Forelimb muscle (tissue), 1 donor: ENCODE measurements around the gene JPH4. TPM values are rescaled to one million over a fixed set of nuclear protein-coding genes. Genes with fewer than 3 reads are reported as not detected.
"Not testable (repeated sequence)": the region's sequence is repeated elsewhere in the genome, so short reads cannot be mapped to it uniquely, and the experiment has no call there.

Source experiments
- DNase-seq: peaks from one replicate; pipeline ENCODE4 v3.0.0-alpha.2; 2013; ENCODE audit warnings: low read depth
- polyA plus RNA-seq: library from polyadenylated mRNA; unstranded; fragments of 120-200 nt; gene quantifications from one replicate; pipeline ENCODE4 v1.2.1, GENCODE V29; 2013; ENCODE audit not compliant: insufficient read length

JPH4 gene
- polyA plus RNA-seq, 1 donor: 0.66 TPM

DNA sequence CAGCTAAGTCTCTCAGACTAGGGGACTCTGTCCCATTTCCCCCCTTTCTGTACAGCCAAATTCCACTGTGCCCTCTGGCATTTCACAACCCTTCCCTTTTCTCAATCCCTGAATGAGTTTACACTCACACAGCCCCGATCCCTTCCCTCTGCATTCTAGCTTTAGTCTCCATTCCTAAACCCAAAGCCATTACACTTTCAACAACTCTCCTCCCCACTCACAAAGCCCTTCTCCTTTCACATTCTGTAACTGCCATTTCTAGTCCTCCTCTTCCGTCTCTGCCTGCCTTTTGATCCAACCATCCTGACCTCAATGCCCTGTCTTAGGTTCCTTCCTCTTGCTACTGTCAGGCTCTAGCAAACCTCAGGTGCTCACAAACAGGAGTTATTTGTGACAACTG is 30.7 kb downstream of the JPH4 start:
- no peak for DNase-seq

DNA sequence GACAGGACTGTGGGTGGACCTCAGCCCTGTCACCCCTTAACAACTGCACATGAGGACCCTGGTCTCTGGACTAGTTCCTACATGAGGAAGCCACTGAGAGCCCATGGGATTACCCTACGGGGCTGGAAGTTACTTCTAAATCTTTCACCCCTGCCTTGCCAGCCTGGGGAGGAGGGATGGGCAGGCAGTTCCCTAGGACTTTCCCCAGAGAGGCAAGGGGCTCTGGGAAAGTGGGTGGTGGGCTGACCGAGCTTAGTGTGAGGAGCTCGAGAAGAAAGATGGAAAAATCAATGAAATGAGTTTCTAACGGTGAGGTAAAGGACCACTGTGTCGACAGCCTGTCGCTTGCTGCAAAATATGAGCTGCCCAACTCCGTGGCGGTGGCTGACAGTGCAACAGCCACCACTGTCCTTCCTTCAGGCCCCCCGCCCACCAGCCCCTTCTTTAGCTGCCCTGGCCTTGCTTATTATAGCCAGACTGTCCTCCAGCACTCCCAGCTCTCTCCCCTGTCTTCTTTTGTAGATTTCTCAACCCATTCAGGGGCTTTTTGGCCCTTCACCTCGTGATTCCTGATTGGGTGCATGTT is 32.0 kb downstream of the JPH4 start:
- no peak for DNase-seq

DNA sequence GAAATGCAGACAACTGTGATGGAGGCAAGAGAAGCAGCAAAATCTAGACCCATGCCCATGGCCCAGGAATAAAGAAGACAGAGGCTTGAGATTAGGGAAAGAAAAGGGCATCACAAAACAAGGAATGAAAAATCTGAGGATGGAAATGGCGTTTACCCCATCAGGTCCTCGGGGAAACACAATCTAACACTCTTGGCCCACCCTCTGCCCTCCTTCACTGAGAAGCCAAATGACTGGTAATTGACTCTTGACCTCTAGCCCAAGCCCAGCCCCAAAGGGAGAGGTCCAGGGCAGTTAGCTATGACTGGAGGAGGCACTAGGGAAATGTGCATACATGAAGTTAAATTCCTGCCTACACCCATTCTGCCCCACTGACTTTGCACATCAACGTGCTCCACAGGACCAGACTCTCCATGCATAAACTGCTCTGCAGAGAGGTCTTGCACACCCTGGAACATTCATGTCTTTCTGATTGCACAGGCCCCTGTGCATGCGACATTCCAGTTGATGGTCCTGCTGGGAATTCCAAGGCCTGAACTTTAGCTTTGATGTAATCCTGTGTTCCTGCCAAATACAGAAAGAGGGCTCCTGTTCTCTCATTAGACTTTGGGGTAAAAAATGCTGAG is 32.7 kb downstream of the JPH4 start:
- no peak for DNase-seq

DNA sequence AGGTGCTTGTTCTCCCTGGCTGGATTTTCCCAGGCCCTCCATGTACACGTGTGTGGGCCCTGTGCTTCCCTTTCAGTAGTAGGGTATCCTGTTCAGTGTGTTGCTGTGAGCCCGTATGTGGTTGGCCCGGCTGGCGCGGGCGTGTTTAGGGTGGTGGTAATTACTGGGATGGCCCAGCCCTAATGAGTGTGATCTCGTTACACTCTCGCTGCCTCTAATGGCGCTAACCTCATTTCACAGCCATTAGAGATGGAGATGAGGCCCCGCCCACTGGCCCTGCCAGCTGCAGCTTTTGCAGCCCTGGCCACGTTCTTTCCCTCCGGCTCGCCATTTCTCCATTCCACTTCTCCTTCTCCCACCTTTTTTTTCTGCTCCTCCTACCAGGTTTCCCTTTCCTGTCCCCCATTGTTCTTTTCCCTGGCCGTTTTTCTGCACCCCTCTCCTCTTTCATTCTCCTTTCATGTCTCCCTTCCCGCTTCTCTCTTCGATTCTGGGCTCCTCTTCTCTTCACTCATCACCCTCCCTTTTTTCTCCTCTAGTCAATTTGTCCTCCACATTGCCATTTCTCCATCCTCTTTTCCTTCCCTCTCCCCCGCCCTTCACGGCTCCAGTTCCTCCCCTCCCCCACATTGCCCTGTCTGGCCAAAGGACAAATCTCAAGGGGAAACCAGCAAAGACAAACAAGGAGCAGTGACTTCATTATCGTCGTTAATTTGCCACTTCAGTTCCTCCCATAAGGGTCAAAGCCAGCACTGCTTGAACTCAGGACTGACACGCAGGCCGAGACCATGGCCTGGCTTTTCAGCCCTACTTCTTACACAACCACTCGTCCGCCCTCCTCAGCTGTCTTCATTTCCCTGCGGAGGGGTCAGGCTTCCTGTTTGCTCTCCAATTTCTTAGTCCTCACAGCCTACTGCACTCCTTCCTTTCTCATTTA is 33.8 kb downstream of the JPH4 start:
- DNase-seq: no peak

DNA sequence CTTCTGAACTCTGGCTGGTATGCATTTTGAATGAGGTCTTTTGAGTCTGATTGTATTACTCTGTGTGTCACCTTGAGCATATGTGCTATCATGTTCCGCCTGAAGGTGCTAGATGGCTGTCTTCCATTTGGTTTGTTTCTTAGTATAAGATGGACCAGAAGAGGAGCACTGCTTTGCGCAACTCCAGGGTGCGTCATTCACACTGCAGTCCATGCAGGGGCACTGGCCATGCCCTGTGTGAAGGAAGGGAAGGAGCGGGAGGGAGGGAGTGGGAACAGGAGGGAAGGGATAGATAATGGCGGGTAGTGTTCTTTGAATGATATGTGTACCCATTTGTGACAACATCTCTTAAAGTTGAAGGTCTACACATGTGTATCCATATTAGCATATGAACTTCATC is 35.2 kb downstream of the JPH4 start:
- no peak for DNase-seq

DNA sequence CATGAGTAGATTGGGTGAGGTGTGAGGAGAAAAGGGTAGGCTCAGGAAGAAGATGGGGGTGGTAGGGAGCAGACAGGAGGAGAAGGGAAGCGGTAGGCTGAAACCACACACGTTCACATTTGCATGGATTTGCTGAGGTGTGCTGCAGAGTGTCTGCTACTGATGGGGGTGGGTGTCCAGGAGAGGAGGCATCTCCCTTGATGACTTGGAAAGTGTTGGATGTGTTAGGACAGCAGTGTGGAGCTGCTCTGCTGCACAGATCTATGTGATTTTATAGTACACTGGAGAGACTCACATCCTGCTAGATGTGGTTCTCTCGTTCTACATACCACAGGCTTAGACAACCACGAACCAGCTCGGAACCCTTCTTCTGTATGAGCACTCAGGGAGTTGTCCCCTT is 36.3 kb downstream of the JPH4 start:
- no peak for DNase-seq

DNA sequence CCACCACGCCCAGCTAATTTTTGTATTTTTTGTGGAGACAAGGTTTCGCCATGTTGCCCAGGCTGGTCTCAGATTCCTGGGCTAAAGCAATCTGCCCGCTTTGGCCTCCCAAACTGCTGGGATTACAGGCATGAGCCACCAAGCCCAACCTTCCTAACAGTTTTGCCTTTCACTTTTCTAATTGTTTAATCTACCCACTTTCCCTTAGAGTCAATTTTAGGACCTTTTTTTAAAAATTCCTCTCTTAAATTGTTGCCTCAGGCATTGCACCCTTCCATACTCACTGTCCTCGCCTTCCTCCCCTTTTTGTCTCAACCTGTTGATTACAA is 38.5 kb downstream of the JPH4 start:
- no peak for DNase-seq

DNA sequence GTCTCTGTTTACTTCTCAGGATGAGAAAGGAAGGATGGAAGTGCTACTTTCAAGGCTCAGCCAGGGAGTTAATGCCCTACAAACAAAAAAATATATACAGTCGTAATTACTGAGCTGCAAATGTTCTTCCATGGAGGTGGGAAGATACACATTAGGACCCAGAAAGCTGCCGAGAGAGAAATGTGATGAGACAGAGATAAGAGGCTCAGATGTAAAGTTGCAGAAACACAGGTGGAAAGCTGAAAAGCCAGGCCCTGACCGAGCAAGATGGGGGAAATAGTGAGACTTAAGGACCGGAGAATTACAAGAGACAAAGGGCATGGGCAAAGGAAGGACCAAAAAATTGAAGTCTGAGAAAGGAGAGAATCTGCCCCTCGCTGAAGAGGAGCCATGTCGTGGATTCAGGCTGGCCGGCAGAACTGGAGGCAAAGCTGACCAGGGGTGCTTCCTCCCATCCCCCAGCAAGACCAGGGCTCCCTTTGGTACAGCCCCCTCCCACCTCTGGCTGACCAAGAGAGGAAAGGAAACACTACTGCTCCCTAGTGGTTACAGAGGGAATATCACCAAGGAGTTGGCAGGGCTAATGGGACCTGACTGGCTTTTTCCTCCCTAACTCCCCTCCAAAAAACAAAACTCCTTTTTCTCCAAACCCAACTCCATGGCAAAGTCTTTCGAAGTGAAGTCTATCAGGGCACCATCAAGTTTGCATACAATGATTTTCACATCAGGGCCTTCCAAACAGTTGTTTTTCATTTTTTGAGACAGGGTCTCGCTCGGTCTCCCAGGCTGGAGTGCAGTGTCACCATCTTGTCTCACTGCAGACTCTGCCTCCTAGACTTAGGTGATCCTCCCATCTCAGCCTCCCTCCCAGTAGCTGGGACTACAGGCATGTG is 39.1 kb downstream of the JPH4 start:
- DNase-seq: no peak

DNA sequence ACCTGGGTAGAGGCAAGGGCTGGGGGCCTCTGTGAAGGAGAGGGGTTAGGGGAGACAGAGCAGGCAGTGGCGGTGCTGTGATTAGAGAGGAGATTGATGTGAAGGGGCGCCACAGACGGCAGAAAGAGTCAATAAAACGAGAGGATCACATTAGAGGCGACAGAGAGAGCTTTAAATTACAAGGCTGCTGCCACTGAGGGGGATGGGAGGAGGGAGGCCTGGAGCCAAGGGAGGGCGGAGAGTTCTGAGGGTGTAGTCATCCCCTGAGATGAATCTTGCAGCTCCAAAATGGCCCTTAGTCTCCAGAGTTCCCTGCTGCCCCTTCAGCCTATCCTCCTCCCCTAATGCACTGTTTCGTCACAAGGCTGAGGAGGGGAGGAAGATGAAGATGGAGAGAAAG is 39.8 kb downstream of the JPH4 start:
- no peak for DNase-seq

DNA sequence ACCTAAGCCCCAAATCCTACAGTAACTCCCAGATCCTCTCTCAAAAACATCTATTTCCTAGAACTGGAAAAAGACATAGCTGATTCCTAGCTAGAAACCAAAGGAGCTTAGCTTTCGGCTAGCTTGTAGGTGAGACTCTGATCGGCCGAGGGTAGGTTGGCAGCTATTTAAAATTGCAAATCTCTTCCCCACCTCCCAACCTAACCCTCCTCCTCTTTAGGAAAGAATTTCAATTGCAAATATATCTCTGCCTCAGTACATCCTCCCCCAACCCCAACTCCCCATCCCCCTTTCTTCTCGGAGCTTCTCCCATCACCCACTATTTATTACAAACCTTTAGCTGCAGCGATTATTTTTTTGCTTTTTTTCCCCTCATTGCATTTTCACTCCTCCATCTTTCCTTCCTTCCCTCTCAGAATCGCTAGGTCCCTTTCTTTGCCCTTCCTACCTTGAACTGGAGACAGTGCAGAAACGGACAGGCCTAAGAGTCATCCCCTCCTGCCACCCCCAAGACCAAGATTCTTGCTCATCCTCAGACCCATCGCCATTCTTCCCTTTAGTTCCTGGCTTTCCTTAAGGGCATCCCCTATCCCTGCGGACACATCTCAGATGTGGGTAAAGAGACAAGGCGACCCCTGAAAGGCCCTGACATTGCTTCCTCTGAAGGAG is 40.4 kb downstream of the JPH4 start:
- DNase-seq: no peak

DNA sequence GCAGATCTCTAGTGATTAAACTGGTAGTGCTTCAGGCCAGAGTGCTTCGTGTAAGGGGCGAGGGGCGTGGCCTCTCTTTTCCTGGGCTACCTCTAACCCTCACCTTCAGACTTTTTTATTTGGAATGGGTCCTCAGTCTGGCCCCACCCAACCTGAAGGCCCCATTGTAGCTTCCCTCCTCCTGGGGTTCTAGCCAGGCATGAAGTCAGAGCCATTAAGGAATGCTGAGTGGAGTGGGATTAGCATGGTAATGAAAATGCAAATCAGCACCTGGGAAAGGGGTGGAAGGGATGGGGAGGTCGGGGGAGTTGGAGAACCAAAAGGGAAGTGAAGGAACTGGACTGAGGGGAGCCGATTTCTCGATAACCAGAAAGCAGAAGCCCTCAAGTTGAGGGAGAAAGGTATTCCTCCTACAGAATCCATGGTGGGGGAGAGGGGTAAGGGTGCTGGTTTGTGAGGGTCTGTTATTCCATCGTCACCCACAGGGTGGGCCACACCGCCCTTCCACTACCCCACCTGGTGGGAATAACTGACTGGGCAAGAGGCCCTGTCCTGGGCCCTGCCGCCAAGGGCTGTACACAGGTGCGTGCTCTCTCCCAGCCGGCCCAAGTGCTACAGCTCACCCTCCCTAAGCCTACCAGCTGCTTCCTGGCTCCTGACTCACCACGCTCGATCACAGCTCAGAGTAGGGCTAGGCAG is 41.1 kb downstream of the JPH4 start:
- no peak for DNase-seq

DNA sequence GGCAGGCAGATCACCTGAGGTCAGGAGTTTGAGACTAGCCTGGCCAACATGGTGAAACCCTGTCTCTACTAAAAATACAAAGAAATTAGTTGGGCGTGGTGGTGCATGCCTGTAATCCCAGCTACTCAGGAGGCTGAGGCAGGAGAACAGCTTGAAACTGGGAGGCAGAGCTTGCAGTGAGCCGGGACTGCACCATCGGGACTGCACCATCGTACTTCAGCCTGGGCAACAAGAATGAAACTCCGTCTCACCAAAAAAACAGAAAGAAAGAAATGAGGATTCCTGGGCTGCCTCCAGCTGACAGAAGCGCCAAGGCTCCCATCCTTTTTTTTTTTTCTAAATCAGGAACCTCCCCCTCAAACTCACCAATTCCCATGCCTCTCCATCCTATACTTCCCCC is 41.7 kb downstream of the JPH4 start:
- DNase-seq: not testable (repeated sequence)

DNA sequence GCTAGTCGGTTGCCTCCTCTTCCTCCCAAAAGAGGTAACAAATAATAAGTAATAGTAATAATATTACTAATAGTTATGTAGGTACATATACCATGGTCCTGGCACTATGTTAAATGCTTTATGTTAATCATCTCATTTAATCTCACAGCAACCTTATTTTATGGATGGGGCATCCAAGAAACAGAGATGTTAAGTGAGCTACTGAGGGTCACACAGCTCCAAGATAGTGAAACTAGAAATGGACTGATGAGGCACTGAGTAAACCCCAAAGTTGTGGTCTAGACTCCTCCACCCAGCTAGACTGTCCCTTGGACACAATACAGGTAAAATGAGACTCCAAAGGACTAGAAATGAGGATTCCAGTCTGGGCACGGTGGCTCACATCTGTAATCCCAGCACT is 42.1 kb downstream of the JPH4 start:
- DNase-seq: no peak

DNA sequence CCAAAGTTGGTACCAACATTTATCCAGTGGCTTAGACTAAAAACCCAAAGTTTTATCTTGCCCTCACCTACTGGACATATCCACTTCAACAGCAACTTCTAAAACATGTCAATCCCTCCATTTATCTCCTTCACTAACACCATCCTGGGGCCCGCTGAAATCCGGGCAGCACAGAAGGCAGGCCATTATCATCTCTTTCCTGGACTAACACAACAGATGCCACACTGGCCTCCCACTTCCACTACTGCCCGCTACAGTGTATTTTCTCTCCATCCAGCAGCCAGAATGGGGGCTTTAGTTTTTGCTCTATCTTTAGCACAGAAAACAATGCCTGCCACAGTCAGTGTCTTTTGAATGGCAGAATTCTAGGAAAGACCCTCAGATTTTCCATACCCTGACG is 42.6 kb downstream of the JPH4 start:
- no peak for DNase-seq

DNA sequence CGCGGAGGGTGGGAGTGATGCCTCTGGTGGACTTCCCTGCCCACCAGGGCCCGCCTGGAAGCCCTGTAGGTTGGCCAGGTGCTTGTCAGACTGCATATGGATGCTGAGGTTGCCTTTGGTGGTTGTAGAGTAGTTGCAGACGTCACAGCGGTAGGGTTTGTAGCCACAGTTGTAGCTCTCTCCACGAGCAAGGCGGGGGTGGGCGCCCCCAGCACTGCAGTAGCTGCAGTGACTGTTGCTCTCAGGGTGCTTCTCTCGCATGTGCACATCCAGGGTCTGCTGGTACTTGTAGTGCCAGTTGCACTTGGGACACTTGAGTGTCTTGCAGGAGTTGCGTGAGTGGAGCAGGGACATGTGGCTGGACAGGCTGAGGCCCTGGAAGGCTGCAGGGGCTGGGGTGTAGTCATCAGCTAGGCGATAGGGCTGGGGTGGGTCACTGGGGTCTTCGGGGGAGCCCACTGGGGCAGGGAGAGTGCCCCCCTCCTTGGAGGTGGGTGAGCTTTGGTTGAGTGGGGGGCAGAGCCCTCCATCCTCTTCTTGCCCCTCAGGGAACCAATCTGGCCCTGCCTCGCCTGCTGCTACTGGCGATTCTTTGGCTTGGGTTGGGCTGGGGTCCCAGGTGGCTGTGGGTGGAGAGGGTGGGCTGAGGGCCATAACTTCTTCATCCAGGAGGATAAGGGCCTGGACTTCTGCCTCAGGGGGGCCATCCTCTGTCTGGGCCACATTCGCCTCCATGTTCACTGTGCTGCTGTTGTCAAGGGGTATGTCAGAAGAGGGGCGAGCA is 44.7 kb downstream of the JPH4 start:
- no peak for DNase-seq

DNA sequence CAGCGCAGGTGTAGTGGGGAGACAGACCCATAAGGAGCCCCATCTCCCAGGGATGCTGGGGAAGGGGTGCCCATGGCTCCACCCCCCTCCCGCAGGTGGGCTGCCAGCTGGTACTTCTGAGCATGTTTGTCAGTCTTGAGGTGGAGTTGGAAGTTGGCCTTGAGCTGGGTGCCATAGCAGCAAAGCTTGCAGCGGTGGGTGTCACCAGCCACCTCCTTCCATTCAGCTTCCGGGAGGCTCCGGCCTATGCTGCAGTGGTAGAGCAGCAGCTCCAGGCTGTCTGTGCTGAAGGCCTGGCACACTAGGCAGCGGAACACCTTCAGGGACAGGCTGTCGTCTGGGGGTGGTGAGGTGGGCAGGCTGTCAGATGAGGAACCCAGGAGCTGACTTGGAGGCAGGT is 45.9 kb downstream of the JPH4 start:
- no peak for DNase-seq

DNA sequence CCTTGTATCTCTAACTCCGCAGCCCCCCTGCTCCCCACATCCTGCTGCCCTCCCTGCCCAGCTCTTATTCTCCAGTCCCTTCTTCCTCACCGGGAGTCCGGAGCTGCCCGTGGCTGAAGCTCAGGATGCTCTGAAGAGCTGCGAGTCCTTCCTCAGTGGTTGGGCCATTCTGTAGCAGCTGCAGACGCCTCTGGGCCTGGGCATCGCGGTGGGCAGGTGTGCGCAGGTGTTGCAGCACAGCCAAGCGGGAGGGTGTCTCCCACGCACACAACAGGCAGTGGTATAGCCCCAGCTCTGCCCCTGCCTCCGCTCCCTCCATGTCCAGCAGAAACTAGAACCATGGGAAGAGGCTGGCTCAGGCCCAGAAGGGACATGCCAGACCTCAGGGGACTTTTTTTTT is 47.2 kb downstream of the JPH4 start:
- DNase-seq: no peak

DNA sequence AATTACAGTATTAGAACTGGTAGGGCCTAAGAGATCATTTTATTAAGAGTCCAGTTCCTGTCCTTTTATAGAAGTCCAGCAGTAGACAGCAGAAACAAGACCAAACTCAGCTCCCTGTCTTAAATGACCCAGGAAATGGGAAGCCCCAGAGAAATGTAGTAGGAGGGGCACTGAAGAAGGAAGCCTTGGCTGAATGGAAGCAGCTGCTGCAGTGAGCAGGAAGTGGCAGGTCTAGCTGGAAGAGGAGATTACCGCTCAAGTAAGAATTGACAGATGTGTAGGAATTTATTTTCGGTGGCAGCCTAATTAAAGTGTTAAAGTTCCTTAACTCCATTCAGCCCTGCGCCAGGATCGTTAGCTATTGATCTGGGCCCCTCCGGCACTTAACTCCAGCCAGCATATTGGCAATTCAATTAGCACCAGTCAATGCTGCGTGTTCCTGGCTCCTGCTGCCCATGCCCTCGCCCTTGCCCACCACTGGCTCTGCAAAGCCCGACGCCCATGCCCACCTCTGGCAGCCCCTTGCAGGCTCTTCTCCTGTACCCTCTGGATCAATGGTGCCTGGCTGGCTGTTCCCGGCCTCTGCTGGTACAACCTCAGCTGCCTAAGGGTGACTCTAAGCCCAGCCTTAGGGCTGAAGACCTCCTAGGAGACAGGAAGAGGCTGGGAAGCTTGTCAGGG is 48.1 kb downstream of the JPH4 start:
- DNase-seq: no peak

DNA sequence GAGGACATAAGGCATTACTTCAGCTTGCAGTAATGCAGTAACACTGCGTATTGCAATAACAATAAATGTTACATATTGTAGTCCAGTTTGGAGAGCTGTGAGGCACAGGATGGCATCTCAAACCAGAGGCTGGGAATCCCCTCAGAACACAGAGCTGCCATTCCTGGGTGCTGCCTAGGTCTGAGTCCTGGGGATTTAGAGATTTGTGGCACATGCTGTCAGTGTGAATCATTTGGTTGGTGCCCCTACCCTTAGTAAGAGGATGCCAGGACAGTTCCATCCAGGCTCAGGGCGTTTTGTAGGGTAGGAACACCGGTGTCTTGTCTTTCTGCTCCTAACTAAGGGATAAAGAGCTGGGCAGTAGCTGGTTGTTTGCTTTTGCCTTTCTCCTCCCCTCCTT is 49.6 kb downstream of the JPH4 start:
- DNase-seq: no peak

DNA sequence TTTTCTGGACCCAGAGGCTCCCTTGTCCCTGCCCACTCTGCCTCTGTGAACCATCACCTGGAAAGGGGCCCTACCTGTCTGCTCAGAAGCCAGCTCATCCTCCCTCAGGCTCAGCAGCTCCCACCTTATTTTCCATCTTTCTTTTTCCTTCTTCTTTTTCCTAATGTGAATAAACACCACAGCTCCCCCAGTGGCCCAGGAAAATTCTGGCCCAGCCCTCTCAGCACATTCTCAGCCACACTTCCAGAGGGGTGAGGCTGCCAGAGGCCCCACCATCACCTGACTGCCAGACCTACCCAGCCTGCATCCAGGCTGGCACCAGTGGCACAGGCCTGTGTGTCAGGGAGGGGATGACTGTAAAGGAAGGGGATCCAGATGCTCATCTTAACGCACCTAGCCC is 50.0 kb downstream of the JPH4 start:
- DNase-seq: no peak
